ENCODE data around the gene IGFLR1.
"Not testable (repeated sequence)": the region's sequence is repeated elsewhere in the genome, so short reads cannot be mapped to it uniquely, and the experiment has no call there.

The IGFLR1 gene

DNA sequence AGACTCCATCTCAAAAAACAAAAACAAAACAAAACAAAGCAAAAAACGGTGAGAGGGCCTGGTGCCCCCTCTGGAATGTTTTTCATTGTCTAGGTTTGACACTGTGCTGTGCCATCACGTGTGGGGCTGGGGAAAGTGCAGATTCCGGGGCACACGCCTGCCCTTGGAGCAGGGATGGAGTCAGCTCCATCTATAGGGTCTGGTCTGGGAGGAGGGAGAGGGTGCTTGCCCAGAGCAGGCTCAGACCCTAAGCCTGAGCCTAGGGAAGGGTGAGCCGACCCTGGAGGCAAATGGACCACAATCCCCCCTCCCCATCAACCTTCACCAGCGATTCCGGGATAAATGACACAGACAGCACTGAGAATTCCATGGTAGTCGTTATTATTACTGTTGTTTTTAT is 48.8 kb downstream of the IGFLR1 start:
- H3K4me3 ChIP-seq (ENCODE audit: low read length in 2 of 2): no peak overlapping the region
- no peak overlapping the region for H3K14ac ChIP-seq (ENCODE audit: low read length)
- H2AFZ ChIP-seq (ENCODE audit: low read length): no peak overlapping the region
- no peak overlapping the region for H2BK12ac ChIP-seq (ENCODE audit: low read length)
- no peak overlapping the region for H2BK120ac ChIP-seq (ENCODE audit: low read depth, low read length)
- H3K9ac ChIP-seq (ENCODE audit: low read depth, low read length, poor library complexity): no peak overlapping the region
- no peaks in the 10 kb centered on the region for H3K36me3 ChIP-seq (replicated peaks in 1 of 2; ENCODE audit: control insufficient read depth in 2 of 2, insufficient read depth in 2 of 2, low read length in 2 of 2)
- no peaks in the 10 kb centered on the region for H3K27me3 ChIP-seq (ENCODE audit: control insufficient read depth in 3 of 3, insufficient read depth in 3 of 3, low read depth in 1 of 3, low read length in 3 of 3)
- H3K4me2 ChIP-seq (ENCODE audit: insufficient read depth, low read length, poor library complexity, severe bottlenecking): no peak overlapping the region
- no CpG with 5 or more reads among the region's 8 CpGs for whole genome bisulfite sequencing, 2 donors (ENCODE audit: extremely low coverage in 2 of 2, insufficient read length in 2 of 2, insufficient replicate concordance in 1 of 2)
- DNase-seq (ENCODE audit: low spot score): no peak
- H3K27ac ChIP-seq (replicated peaks; ENCODE audit: low read length): no peak overlapping the region
- H2AK5ac ChIP-seq (ENCODE audit: low read depth, low read length): peak overlapping the region; percentile 81
- peak overlapping the region; percentile 33 for H3K18ac ChIP-seq (ENCODE audit: low read length)
- H3K9me3 ChIP-seq (replicated peaks in 1 of 2; ENCODE audit: control insufficient read depth in 2 of 2, insufficient read depth in 1 of 2, low read depth in 1 of 2, low read length in 2 of 2): no peaks in the 10 kb centered on the region
- H4K8ac ChIP-seq (ENCODE audit: low read depth, low read length): no peak overlapping the region
- H2BK15ac ChIP-seq (ENCODE audit: low read length): peak overlapping the region; percentile 94
- H2BK5ac ChIP-seq (ENCODE audit: low read length): no peak overlapping the region
- H3K23ac ChIP-seq (ENCODE audit: low read depth, low read length, poor library complexity): no peak overlapping the region
- H3K79me1 ChIP-seq (ENCODE audit: low read depth, low read length): no peaks in the 10 kb centered on the region
- H4K91ac ChIP-seq (ENCODE audit: low read depth, low read length, poor library complexity): no peak overlapping the region
- no peaks in the 10 kb centered on the region for H3K4me1 ChIP-seq (ENCODE audit: control insufficient read depth in 2 of 2, insufficient read depth in 1 of 2, low read depth in 1 of 2, low read length in 2 of 2)
- H3K4ac ChIP-seq (ENCODE audit: low read length): no peak overlapping the region

DNA sequence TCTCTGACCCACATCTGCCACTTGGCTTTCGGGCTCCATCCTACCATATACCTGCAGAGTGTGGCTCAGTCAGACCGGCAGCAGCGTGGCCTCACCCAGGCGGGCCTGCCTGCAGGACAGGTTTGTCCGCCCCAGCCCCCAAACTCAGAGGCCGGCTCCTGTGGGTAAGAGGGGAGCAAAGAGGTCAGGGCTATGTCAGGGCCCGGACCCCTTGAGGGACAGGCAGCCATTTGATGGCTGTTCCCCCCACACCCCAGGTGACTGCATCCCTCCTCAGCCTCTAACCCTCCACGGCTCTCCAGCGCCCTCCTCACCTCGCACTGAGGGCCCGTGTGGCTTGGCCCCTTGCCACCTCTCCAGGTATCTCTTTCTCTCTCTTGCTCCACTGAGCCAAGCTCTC is 50.2 kb downstream of the IGFLR1 start:
- no peaks in the 10 kb centered on the region for H3K36me3 ChIP-seq (replicated peaks in 1 of 2; ENCODE audit: control insufficient read depth in 2 of 2, insufficient read depth in 2 of 2, low read length in 2 of 2)
- peak overlapping the region; percentile 11 for H2AFZ ChIP-seq (ENCODE audit: low read length)
- WGBS, 2 donors (ENCODE audit: extremely low coverage in 2 of 2, insufficient read length in 2 of 2, insufficient replicate concordance in 1 of 2): no CpG with 5 or more reads among the region's 11 CpGs
- peak overlapping the region; percentile 39 for H3K23ac ChIP-seq (ENCODE audit: low read depth, low read length, poor library complexity)
- H4K91ac ChIP-seq (ENCODE audit: low read depth, low read length, poor library complexity): no peak overlapping the region
- H2BK12ac ChIP-seq (ENCODE audit: low read length): no peak overlapping the region
- H2BK5ac ChIP-seq (ENCODE audit: low read length): peak overlapping the region; percentile 32
- no peaks in the 10 kb centered on the region for H3K27me3 ChIP-seq (ENCODE audit: control insufficient read depth in 3 of 3, insufficient read depth in 3 of 3, low read depth in 1 of 3, low read length in 3 of 3)
- no peak overlapping the region for H3K18ac ChIP-seq (ENCODE audit: low read length)
- peak overlapping the region; percentile 41 for H2AK5ac ChIP-seq (ENCODE audit: low read depth, low read length)
- H3K4me3 ChIP-seq (ENCODE audit: low read length in 2 of 2): no peak overlapping the region
- H3K79me1 ChIP-seq (ENCODE audit: low read depth, low read length): no peaks in the 10 kb centered on the region
- no peak for DNase-seq (ENCODE audit: low spot score)
- no peaks in the 10 kb centered on the region for H3K4me1 ChIP-seq (ENCODE audit: control insufficient read depth in 2 of 2, insufficient read depth in 1 of 2, low read depth in 1 of 2, low read length in 2 of 2)
- H2BK120ac ChIP-seq (ENCODE audit: low read depth, low read length): no peak overlapping the region
- H3K14ac ChIP-seq (ENCODE audit: low read length): no peak overlapping the region
- no peak overlapping the region for H3K27ac ChIP-seq (replicated peaks; ENCODE audit: low read length)
- H3K9me3 ChIP-seq (replicated peaks in 1 of 2; ENCODE audit: control insufficient read depth in 2 of 2, insufficient read depth in 1 of 2, low read depth in 1 of 2, low read length in 2 of 2): no peaks in the 10 kb centered on the region
- no peak overlapping the region for H4K8ac ChIP-seq (ENCODE audit: low read depth, low read length)
- H3K4ac ChIP-seq (ENCODE audit: low read length): no peak overlapping the region
- H3K9ac ChIP-seq (ENCODE audit: low read depth, low read length, poor library complexity): no peak overlapping the region
- H3K4me2 ChIP-seq (ENCODE audit: insufficient read depth, low read length, poor library complexity, severe bottlenecking): no peak overlapping the region
- H2BK15ac ChIP-seq (ENCODE audit: low read length): no peak overlapping the region

DNA sequence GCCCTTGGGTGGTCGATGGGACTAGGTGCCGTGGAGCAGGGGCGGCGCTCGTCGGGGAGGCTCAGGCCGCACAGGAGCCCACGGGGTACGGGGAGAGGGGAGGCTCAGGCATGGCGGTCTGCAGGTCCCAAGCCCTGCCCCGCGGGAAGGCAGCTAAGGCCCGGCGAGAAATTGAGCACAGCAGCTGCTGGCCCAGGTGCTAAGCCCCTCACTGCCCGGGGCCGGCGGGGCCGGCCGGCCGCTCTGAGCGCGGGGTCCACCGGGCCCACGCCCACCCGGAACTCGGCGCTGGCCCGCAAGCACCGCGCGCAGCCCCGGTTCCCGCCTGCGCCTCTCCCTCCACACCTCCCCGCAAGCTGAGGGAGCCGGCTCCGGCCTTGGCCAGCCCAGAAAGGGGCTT is 51.1 kb downstream of the IGFLR1 start:
- H4K91ac ChIP-seq (ENCODE audit: low read depth, low read length, poor library complexity); H3K79me1 ChIP-seq (ENCODE audit: low read depth, low read length); H3K4me3 ChIP-seq (ENCODE audit: low read length in 2 of 2); H3K23ac ChIP-seq (ENCODE audit: low read depth, low read length, poor library complexity); DNase-seq (ENCODE audit: low spot score); H2BK5ac ChIP-seq (ENCODE audit: low read length); H3K14ac ChIP-seq (ENCODE audit: low read length); H2AK5ac ChIP-seq (ENCODE audit: low read depth, low read length); H3K36me3 ChIP-seq (replicated peaks in 1 of 2; ENCODE audit: control insufficient read depth in 2 of 2, insufficient read depth in 2 of 2, low read length in 2 of 2); H3K4ac ChIP-seq (ENCODE audit: low read length); H2AFZ ChIP-seq (ENCODE audit: low read length); H3K9ac ChIP-seq (ENCODE audit: low read depth, low read length, poor library complexity); H2BK15ac ChIP-seq (ENCODE audit: low read length); H3K27ac ChIP-seq (replicated peaks; ENCODE audit: low read length); H4K8ac ChIP-seq (ENCODE audit: low read depth, low read length); H3K9me3 ChIP-seq (replicated peaks in 1 of 2; ENCODE audit: control insufficient read depth in 2 of 2, insufficient read depth in 1 of 2, low read depth in 1 of 2, low read length in 2 of 2); H2BK12ac ChIP-seq (ENCODE audit: low read length); H3K4me2 ChIP-seq (ENCODE audit: insufficient read depth, low read length, poor library complexity, severe bottlenecking); H2BK120ac ChIP-seq (ENCODE audit: low read depth, low read length); H3K27me3 ChIP-seq (ENCODE audit: control insufficient read depth in 3 of 3, insufficient read depth in 3 of 3, low read depth in 1 of 3, low read length in 3 of 3); H3K18ac ChIP-seq (ENCODE audit: low read length); H3K4me1 ChIP-seq (ENCODE audit: control insufficient read depth in 2 of 2, insufficient read depth in 1 of 2, low read depth in 1 of 2, low read length in 2 of 2): not testable (repeated sequence)
- WGBS, 2 donors (ENCODE audit: extremely low coverage in 2 of 2, insufficient read length in 2 of 2, insufficient replicate concordance in 1 of 2): no CpG with 5 or more reads among the region's 37 CpGs

DNA sequence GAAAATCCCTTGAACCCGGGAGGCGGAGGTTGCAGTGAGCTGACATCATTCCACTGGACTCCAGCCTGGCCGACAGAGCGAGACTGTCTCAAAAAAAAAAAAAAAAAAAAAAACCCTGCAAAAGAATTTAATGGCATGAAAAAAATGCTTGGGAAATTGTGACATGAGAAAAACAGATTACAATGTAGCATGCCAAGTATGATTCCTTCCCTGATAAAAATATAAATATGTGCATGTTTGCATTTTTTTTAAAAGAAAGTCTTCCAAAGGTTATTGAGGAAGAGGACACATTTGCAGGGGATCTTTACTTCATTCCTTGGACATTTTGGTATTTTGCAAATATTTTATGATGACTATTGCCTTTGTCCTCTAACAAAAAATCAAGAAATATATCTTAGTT is 52.4 kb downstream of the IGFLR1 start:
- no peak overlapping the region for H3K4me2 ChIP-seq (ENCODE audit: insufficient read depth, low read length, poor library complexity, severe bottlenecking)
- no peak overlapping the region for H4K91ac ChIP-seq (ENCODE audit: low read depth, low read length, poor library complexity)
- no peaks in the 10 kb centered on the region for H3K79me1 ChIP-seq (ENCODE audit: low read depth, low read length)
- no peak overlapping the region for H3K14ac ChIP-seq (ENCODE audit: low read length)
- H3K23ac ChIP-seq (ENCODE audit: low read depth, low read length, poor library complexity): no peak overlapping the region
- H3K27me3 ChIP-seq (ENCODE audit: control insufficient read depth in 3 of 3, insufficient read depth in 3 of 3, low read depth in 1 of 3, low read length in 3 of 3): no peaks in the 10 kb centered on the region
- H4K8ac ChIP-seq (ENCODE audit: low read depth, low read length): no peak overlapping the region
- H2BK15ac ChIP-seq (ENCODE audit: low read length): no peak overlapping the region
- no peaks in the 10 kb centered on the region for H3K9me3 ChIP-seq (replicated peaks in 1 of 2; ENCODE audit: control insufficient read depth in 2 of 2, insufficient read depth in 1 of 2, low read depth in 1 of 2, low read length in 2 of 2)
- no peak overlapping the region for H3K4ac ChIP-seq (ENCODE audit: low read length)
- no peak overlapping the region for H2AFZ ChIP-seq (ENCODE audit: low read length)
- H2AK5ac ChIP-seq (ENCODE audit: low read depth, low read length): no peak overlapping the region
- H3K9ac ChIP-seq (ENCODE audit: low read depth, low read length, poor library complexity): no peak overlapping the region
- no CpG with 5 or more reads among the region's 4 CpGs for WGBS, 2 donors (ENCODE audit: extremely low coverage in 2 of 2, insufficient read length in 2 of 2, insufficient replicate concordance in 1 of 2)
- no peak for DNase-seq (ENCODE audit: low spot score)
- no peak overlapping the region for H3K4me3 ChIP-seq (ENCODE audit: low read length in 2 of 2)
- H2BK120ac ChIP-seq (ENCODE audit: low read depth, low read length): no peak overlapping the region
- H2BK12ac ChIP-seq (ENCODE audit: low read length): no peak overlapping the region
- no peaks in the 10 kb centered on the region for H3K36me3 ChIP-seq (replicated peaks in 1 of 2; ENCODE audit: control insufficient read depth in 2 of 2, insufficient read depth in 2 of 2, low read length in 2 of 2)
- no peak overlapping the region for H2BK5ac ChIP-seq (ENCODE audit: low read length)
- no peaks in the 10 kb centered on the region for H3K4me1 ChIP-seq (ENCODE audit: control insufficient read depth in 2 of 2, insufficient read depth in 1 of 2, low read depth in 1 of 2, low read length in 2 of 2)
- no peak overlapping the region for H3K27ac ChIP-seq (replicated peaks; ENCODE audit: low read length)
- no peak overlapping the region for H3K18ac ChIP-seq (ENCODE audit: low read length)

Measured in neuronal stem cell (in vitro differentiated cells).